Transverse colon (tissue), 4 donors: ENCODE measurements around the gene KCNT2.

Experiments
- CTCF ChIP-seq, 5 experiments: fragments of 200-600 bp in 3 of 5; fragments of 450-650 bp in 2 of 5; sonication (generic) in 3 of 5; IDR thresholded peaks; 1 replicate in 2 of 5; 2 replicates in 3 of 5; pipeline ENCODE4 v1.5.1; 2016 to 2017; ENCODE audit warnings: antibody characterized with exemption in 5 of 5, inconsistent platforms in 3 of 5, mild to moderate bottlenecking in 2 of 5, moderate library complexity in 1 of 5
- POLR2A ChIP-seq: fragments of 450-650 bp; IDR thresholded peaks from one replicate; pipeline ENCODE4 v1.6.1; 2016; ENCODE audit warnings: antibody characterized with exemption, mild to moderate bottlenecking, moderate library complexity
- POLR2AphosphoS5 ChIP-seq, 3 donors: sonication (generic); formaldehyde crosslinking; IDR thresholded peaks; one replicate each; pipeline ENCODE4 v1.6.1; 2016; ENCODE audit warnings: antibody characterized with exemption in 3 of 3

GRCh38 chr1:196450143-196451095 is 157.8 kb downstream of the KCNT2 start:
- no peak for TF ChIP-seq CTCF (IDR thresholded peaks at IDR 0.05)
- TF ChIP-seq POLR2A, result no peak
- TF ChIP-seq POLR2AphosphoS5 (IDR thresholded peaks at IDR 0.05), result no peak
